ENCODE measurements around the gene KCNC4.

DNA sequence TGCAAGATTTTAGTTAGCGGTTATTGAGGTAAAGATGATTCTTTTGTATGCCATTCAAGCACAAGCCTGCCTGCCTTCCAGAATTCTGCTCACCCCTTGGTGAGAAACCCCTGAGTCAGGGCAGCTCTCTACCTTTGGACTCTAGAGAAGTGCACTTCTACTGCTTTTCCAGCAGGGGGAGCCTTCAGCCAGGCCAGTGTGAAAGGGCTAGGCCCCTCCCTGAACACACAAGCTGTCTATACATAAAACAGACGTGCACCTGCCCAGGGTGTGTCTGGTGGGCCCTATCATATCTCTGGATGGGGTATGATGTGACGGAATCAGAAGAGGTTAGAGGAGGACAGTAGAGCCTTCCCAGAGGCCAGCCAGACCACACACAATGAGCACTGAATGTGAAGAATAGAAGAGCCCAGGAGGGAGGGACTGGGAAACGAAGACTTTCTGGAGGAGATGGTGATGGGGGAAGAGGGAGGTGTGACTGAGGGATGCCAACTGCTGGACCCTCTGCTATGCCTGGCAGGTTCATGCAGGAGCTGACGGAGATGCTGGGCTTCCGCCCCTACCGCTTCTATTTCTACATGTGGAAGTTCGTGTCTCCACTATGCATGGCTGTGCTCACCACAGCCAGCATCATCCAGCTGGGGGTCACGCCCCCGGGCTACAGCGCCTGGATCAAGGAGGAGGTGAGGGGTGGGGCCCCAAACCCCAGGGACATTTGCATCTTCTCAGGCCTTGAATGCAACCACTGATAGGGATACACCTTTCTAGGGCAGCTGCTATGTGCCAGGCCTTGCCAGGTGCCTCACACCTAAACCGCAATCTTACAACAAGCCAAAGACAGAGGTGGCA lies 13.0 kb upstream of the KCNC4 start:
- TF ChIP-seq, protein P1, sequence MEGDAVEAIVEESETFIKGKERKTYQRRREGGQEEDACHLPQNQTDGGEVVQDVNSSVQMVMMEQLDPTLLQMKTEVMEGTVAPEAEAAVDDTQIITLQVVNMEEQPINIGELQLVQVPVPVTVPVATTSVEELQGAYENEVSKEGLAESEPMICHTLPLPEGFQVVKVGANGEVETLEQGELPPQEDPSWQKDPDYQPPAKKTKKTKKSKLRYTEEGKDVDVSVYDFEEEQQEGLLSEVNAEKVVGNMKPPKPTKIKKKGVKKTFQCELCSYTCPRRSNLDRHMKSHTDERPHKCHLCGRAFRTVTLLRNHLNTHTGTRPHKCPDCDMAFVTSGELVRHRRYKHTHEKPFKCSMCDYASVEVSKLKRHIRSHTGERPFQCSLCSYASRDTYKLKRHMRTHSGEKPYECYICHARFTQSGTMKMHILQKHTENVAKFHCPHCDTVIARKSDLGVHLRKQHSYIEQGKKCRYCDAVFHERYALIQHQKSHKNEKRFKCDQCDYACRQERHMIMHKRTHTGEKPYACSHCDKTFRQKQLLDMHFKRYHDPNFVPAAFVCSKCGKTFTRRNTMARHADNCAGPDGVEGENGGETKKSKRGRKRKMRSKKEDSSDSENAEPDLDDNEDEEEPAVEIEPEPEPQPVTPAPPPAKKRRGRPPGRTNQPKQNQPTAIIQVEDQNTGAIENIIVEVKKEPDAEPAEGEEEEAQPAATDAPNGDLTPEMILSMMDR (IDR thresholded peaks at IDR 0.05), result peak; percentile 70 to 94 (median 92)
- TF ChIP-seq POLR2A (IDR thresholded peaks at IDR 0.05), result no peak

Measured in right lobe of liver (tissue), 4 donors.